H1 (cell line): ENCODE results near the gene TBR1. TPM values are rescaled to one million over a fixed set of nuclear protein-coding genes. Genes with fewer than 3 reads are reported as not detected.

Experiments
- GTF2F1 ChIP-seq: IDR thresholded peaks from 2 replicates; pipeline ENCODE4 v1.6.1; 2012; ENCODE audit warnings: low read depth, low read length, improper control_type of control experiment, borderline replicate concordance
- KDM4A ChIP-seq: IDR thresholded peaks from one replicate; pipeline ENCODE4 v1.7.1; 2012; ENCODE audit warnings: low read depth, mild to moderate bottlenecking, moderate library complexity, low read length, inconsistent platforms; ENCODE audit not compliant: severe bottlenecking
- RNF2 ChIP-seq: fragments of 200-900, 300-1000 bp; sonication (generic); IDR thresholded peaks from 2 replicates; pipeline ENCODE4 v1.7.1; 2016; ENCODE audit warnings: borderline replicate concordance, low read depth, mild to moderate bottlenecking, antibody characterized with exemption, low read length; ENCODE audit not compliant: poor library complexity, severe bottlenecking; ENCODE audit errors: missing control alignments
- SUZ12 ChIP-seq: fragments of 200-600 bp; sonication (generic); IDR thresholded peaks from 2 replicates; pipeline ENCODE4 v1.6.1; 2012; ENCODE audit warnings: mild to moderate bottlenecking, inconsistent platforms, low read length, moderate library complexity, mixed read lengths
- YY1 ChIP-seq: IDR thresholded peaks from 2 replicates; pipeline ENCODE4 v1.6.1; 2011; ENCODE audit warnings: low read depth, mild to moderate bottlenecking, low read length
- polyA plus RNA-seq, 7 experiments: library from polyadenylated mRNA; depleted of rRNA in 3 of 7; stranded (reverse) in 5 of 7; unstranded in 2 of 7; fragments of >200 nt in 5 of 7; fragments of 200-250 nt in 2 of 7; gene quantifications; 1 replicate in 5 of 7; 2 replicates in 1 of 7; 4 replicates in 1 of 7; pipeline versions ENCODE4 v1.2.1 to v1.2.3, GENCODE V29; 2011 to 2013; ENCODE audit warnings: missing spikeins in 2 of 7, mixed read lengths in 2 of 7
- total RNA-seq: library from RNA; stranded (reverse); fragmentation: NEBNext Ultra II Directional; extraction: Animal tissue kit (Norgen Biotek cat#: 25700); gene quantifications from 2 replicates; pipeline ENCODE4 v1.2.1, GENCODE V29; 2021

Gene TBR1
- total and polyA plus RNA-seq, 2 of the 8 experiments (the other 6 are each of a cell fraction or from before 2014, with no cell fraction given): not detected

GRCh38 chr2:161427664-161428587 is 11.8 kb downstream of the TBR1 start (continued):
- TF ChIP-seq GTF2F1 (no peak), YY1 (peak; percentile 53; the same call in 1 of the 2 replicates), SUZ12 (peak; percentile 91), KDM4A (peak; percentile 43), RNF2 (peak; percentile 85)
